Fibroblast of mammary gland (primary cell): ENCODE data around the gene DYSF.
"Not testable (repeated sequence)": the region's sequence is repeated elsewhere in the genome, so short reads cannot be mapped to it uniquely, and the experiment has no call there.

ENCODE experiments used
- DNase-seq: peaks from one replicate; pipeline ENCODE4 v3.0.0-alpha.2; 2010; ENCODE audit warnings: low read depth
- H3K4me3 ChIP-seq: 2 replicates; pipeline ENCODE4 v1.5.1; 2011; ENCODE audit warnings: low read depth, mild to moderate bottlenecking, low read length, moderate library complexity; ENCODE audit not compliant: control insufficient read depth
- CTCF ChIP-seq: conservative IDR thresholded peaks from 2 replicates; pipeline ENCODE4 v1.5.1; 2011; ENCODE audit warnings: low read depth, low read length, inconsistent platforms; ENCODE audit not compliant: control insufficient read depth, insufficient read depth

Gene DYSF

GRCh38 chr2:71422786-71423185 is 30.6 kb upstream of the DYSF start:
- TF ChIP-seq CTCF: no peak
- DNase-seq: no peak
- H3K4me3 ChIP-seq: no peak overlapping the region

- no peak overlapping the region for H3K4me3 ChIP-seq
Measured at GRCh38 chr2:71423817-71424420, 29.4 kb upstream of the DYSF start.

GRCh38 chr2:71426721-71427120 is 26.6 kb upstream of the DYSF start:
- DNase-seq: no peak
- H3K4me3 ChIP-seq: no peak overlapping the region
- TF ChIP-seq CTCF: no peak

More at GRCh38 chr2:71423817-71424420, 29.4 kb upstream of the DYSF start:
- no peak for TF ChIP-seq CTCF
- DNase-seq: no peak

GRCh38 chr2:71428472-71429383 is 24.6 kb upstream of the DYSF start:
- H3K4me3 ChIP-seq: no peak overlapping the region
- no peak for DNase-seq
- no peak for TF ChIP-seq CTCF

- not testable (repeated sequence) for DNase-seq
Measured at GRCh38 chr2:71445142-71445541, 8.2 kb upstream of the DYSF start.

GRCh38 chr2:71446505-71446904 is 6.9 kb upstream of the DYSF start:
- no peak for DNase-seq
- TF ChIP-seq CTCF: no peak

More at GRCh38 chr2:71445142-71445541, 8.2 kb upstream of the DYSF start:
- not testable (repeated sequence) for H3K4me3 ChIP-seq

GRCh38 chr2:71449343-71449742 is 4.0 kb upstream of the DYSF start:
- TF ChIP-seq CTCF: no peak
- no peak overlapping the region for H3K4me3 ChIP-seq
- DNase-seq: no peak

More at GRCh38 chr2:71446505-71446904, 6.9 kb upstream of the DYSF start:
- H3K4me3 ChIP-seq: no peak overlapping the region
